ENCODE measurements around the gene DYRK1A. TPM values are rescaled to one million over a fixed set of nuclear protein-coding genes. Genes with fewer than 3 reads are reported as not detected.
A peak's percentile ranks its signal among the peaks of the same experiment; 100 is the strongest.

The DYRK1A gene
- total RNA-seq, 1 donor from 2014 or later: 108 TPM

DNA sequence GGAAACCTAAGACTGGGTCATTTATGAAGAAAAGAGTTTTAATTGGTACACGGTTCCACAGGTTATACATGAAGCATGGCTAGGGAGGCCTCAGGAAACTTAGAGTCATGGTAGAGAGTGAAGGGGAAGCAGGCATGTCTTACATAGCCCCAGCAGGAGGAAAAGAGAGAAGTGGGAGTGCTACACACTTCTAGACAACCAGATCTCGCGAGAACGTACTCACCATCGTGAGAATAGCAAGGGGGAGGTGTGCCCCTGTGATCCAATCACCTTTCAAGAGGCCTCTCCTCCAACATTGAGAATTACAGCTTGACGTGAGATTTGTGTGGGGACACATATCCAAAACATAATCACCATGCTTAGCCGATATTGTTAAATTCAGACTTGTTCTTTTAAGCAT lies 62.8 kb downstream of the DYRK1A start:
- peaks cover 5% of the 10 kb centered on the region for H3K27me3 Mint-ChIP-seq (ENCODE audit: insufficient read depth, low read depth)
- H3K4me3 ChIP-seq: no peak overlapping the region
- H3F3A ChIP-seq (ENCODE audit: low read depth): peaks cover 10% of the 10 kb centered on the region
- H3K27me3 ChIP-seq: no peaks in the 10 kb centered on the region
- peaks cover 13% of the 10 kb centered on the region for H3K36me3 ChIP-seq
- H3K9me3 Mint-ChIP-seq: peaks cover 14% of the 10 kb centered on the region
- H3K9ac ChIP-seq: no peak overlapping the region
- peaks cover 6% of the 10 kb centered on the region for H3K4me1 ChIP-seq
- no peak overlapping the region for H3K27ac ChIP-seq
- H3K36me3 Mint-ChIP-seq: peaks cover 70% of the 10 kb centered on the region
- peaks cover 9% of the 10 kb centered on the region for H3K4me1 Mint-ChIP-seq
- peaks cover 3% of the 10 kb centered on the region for H3K9me3 ChIP-seq (ENCODE audit: low read depth)
- H2AFZ ChIP-seq (replicated peaks): no peak overlapping the region
- no peak overlapping the region for H3K4me2 ChIP-seq
- H3K27ac Mint-ChIP-seq: no peak overlapping the region
- TF ChIP-seq, protein P1, sequence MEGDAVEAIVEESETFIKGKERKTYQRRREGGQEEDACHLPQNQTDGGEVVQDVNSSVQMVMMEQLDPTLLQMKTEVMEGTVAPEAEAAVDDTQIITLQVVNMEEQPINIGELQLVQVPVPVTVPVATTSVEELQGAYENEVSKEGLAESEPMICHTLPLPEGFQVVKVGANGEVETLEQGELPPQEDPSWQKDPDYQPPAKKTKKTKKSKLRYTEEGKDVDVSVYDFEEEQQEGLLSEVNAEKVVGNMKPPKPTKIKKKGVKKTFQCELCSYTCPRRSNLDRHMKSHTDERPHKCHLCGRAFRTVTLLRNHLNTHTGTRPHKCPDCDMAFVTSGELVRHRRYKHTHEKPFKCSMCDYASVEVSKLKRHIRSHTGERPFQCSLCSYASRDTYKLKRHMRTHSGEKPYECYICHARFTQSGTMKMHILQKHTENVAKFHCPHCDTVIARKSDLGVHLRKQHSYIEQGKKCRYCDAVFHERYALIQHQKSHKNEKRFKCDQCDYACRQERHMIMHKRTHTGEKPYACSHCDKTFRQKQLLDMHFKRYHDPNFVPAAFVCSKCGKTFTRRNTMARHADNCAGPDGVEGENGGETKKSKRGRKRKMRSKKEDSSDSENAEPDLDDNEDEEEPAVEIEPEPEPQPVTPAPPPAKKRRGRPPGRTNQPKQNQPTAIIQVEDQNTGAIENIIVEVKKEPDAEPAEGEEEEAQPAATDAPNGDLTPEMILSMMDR (IDR thresholded peaks at IDR 0.05): no peak
- TF ChIP-seq EZH2 (IDR thresholded peaks at IDR 0.05) (no peak), EZH2phosphoT487 (IDR thresholded peaks at IDR 0.05) (no peak)
- no peak for DNase-seq (ENCODE audit: low spot score)
- no peak overlapping the region for H3K4me3 Mint-ChIP-seq
- peaks cover 53% of the 10 kb centered on the region for H4K20me1 ChIP-seq (ENCODE audit: low read depth)
- H3K79me2 ChIP-seq (ENCODE audit: low read depth): peaks cover 98% of the 10 kb centered on the region

DNA sequence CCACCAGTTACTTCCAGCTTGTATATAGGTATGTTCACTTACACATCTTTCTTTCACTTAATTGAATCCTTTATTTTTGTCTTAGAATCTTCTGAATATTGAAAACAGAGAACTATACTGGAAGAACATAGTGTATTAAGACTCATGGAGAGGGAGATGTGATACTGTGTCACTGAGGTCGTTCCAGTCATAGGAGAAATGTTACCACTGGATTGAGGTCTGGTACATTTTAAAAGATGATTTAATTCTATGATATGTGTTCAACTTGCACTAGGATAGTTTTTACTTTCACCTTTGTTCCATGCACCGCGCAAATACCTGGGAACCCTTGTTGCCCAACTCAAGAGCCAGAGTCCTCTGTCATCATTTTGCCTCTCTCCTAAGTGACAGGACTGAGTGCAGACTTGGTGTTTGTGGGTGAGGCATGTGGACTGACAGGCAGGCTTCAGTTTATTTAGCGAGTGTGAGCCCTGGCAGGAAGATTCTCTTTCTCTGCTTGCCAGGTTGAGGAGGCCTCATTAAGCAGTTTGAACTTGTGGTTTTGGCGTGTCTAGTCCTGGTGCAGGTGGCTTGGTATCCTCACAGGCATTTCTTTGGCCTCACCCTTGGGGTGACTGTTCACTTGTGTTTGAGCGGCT lies 63.7 kb downstream of the DYRK1A start:
- DNase-seq (ENCODE audit: low spot score): no peak
- Histone ChIP-seq H3F3A (ENCODE audit: low read depth) (peaks cover 10% of the 10 kb centered on the region), H4K20me1 (ENCODE audit: low read depth) (peaks cover 53% of the 10 kb centered on the region), H3K36me3 (peaks cover 16% of the 10 kb centered on the region), H3K9ac (no peak overlapping the region), H3K4me3 (no peak overlapping the region), H3K9me3 (ENCODE audit: low read depth) (peaks cover 3% of the 10 kb centered on the region), H3K79me2 (ENCODE audit: low read depth) (peaks cover 98% of the 10 kb centered on the region), H3K27ac (no peak overlapping the region), H2AFZ (replicated peaks) (no peak overlapping the region), H3K27me3 (no peaks in the 10 kb centered on the region), H3K4me1 (peaks cover 14% of the 10 kb centered on the region), H3K4me2 (no peak overlapping the region)
- TF ChIP-seq, protein P1 (IDR thresholded peaks at IDR 0.05): no peak
- TF ChIP-seq EZH2 (IDR thresholded peaks at IDR 0.05): no peak
- TF ChIP-seq EZH2phosphoT487 (IDR thresholded peaks at IDR 0.05): no peak
- H3K9me3 Mint-ChIP-seq: peaks cover 14% of the 10 kb centered on the region
- H3K4me1 Mint-ChIP-seq: peaks cover 9% of the 10 kb centered on the region
- H3K27me3 Mint-ChIP-seq (ENCODE audit: insufficient read depth, low read depth): peaks cover 5% of the 10 kb centered on the region
- H3K4me3 Mint-ChIP-seq: no peak overlapping the region
- H3K36me3 Mint-ChIP-seq: peaks cover 66% of the 10 kb centered on the region
- peak overlapping the region; percentile 70 for H3K27ac Mint-ChIP-seq

DNA sequence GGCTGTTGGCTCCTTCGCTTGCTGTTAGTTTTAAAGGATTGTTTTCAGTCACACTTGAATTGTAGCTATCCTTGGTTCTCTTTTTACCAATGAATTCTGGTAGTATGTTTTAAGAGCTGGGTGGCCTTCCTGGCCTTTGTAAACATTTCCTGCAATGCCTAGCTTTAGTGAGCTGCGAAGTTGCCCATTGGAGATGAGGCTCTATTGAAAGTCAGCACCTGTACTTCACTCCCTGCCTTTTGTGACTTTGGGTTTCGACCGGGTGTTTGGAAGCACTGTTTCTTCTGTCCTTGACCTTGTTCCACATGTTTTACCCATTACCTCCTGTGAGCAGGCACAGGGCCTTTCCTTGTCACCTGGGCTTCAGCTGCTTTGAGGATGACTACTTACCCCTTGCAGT lies 64.7 kb downstream of the DYRK1A start:
- peaks cover 24% of the 10 kb centered on the region for H3K4me1 ChIP-seq
- no peaks in the 10 kb centered on the region for H3K9me3 ChIP-seq (ENCODE audit: low read depth)
- Mint-ChIP-seq H3K9me3 (peaks cover 6% of the 10 kb centered on the region), H3K4me3 (no peak overlapping the region), H3K27me3 (ENCODE audit: insufficient read depth, low read depth) (peaks cover 5% of the 10 kb centered on the region), H3K27ac (no peak overlapping the region), H3K4me1 (peaks cover 9% of the 10 kb centered on the region), H3K36me3 (peaks cover 57% of the 10 kb centered on the region)
- H3K27me3 ChIP-seq: no peaks in the 10 kb centered on the region
- H2AFZ ChIP-seq (replicated peaks): no peak overlapping the region
- TF ChIP-seq EZH2phosphoT487 (IDR thresholded peaks at IDR 0.05) (no peak), EZH2 (IDR thresholded peaks at IDR 0.05) (no peak)
- TF ChIP-seq, protein P1 (IDR thresholded peaks at IDR 0.05): no peak
- H3K9ac ChIP-seq: no peak overlapping the region
- no peak overlapping the region for H3K4me2 ChIP-seq
- H4K20me1 ChIP-seq (ENCODE audit: low read depth): peaks cover 60% of the 10 kb centered on the region
- H3K36me3 ChIP-seq: peaks cover 16% of the 10 kb centered on the region
- no peak overlapping the region for H3K4me3 ChIP-seq
- H3K79me2 ChIP-seq (ENCODE audit: low read depth): peaks cover 98% of the 10 kb centered on the region
- H3K27ac ChIP-seq: no peak overlapping the region
- H3F3A ChIP-seq (ENCODE audit: low read depth): peaks cover 10% of the 10 kb centered on the region
- DNase-seq (ENCODE audit: low spot score): no peak

Measured in neural progenitor cell (in vitro differentiated cells).